Measurements from ENCODE around the gene ADARB2. TPM values are rescaled to one million over a fixed set of nuclear protein-coding genes. Genes with fewer than 3 reads are reported as not detected.

Gene ADARB2
- total RNA-seq, 4 donors from 2014 or later: 2.0 to 9.9 (median 5.1) TPM

DNA sequence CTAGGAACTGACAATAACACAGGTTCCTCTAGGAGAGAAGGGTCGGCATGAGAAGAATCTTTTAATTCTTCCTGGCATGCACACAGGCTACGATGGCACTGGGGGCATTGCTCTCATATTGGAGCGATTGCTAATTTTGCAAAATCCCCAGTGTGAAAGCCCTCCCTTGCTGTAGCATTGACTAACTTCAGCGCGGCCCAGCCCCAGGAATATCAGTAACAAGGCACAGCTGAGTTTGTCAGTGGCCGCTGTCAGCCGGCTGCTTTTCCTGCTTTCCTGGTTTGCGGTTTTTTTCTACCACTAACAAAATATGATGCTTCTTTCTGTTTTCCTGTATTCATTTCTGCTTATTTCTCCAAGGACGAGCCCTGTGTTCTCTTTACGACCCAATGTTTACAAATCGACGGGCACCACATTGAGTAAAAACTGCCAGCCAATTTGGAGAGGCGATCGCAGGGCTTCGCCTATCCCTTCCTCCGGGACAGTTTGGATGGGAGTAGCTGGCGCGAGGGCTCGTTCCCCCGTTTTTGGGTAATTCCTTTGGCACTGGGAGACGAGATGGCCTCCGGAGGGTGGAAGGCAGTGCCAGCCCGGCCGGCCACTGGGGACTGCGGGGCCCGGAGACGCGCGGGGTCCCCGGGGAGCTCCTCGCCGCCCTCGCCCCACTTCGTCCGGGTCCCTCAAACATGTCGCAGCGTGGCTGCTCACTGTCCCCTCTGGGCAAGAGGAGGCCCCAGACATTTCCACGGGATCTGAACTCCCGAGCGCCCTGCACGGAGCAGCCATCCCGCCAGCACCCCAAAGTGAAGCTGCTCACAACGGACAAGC, 967 bp downstream of the ADARB2 start:
- no peak overlapping the region for H3K27ac ChIP-seq
- H3K36me3 ChIP-seq: no peaks in the 10 kb centered on the region
- peaks cover 0 to 8% of the 10 kb centered on the region in 2 donors for H3K27me3 ChIP-seq
- peaks cover 0 to 15% (median 6%) of the 10 kb centered on the region in 4 donors for H3K4me1 ChIP-seq
- TF ChIP-seq, protein P1, sequence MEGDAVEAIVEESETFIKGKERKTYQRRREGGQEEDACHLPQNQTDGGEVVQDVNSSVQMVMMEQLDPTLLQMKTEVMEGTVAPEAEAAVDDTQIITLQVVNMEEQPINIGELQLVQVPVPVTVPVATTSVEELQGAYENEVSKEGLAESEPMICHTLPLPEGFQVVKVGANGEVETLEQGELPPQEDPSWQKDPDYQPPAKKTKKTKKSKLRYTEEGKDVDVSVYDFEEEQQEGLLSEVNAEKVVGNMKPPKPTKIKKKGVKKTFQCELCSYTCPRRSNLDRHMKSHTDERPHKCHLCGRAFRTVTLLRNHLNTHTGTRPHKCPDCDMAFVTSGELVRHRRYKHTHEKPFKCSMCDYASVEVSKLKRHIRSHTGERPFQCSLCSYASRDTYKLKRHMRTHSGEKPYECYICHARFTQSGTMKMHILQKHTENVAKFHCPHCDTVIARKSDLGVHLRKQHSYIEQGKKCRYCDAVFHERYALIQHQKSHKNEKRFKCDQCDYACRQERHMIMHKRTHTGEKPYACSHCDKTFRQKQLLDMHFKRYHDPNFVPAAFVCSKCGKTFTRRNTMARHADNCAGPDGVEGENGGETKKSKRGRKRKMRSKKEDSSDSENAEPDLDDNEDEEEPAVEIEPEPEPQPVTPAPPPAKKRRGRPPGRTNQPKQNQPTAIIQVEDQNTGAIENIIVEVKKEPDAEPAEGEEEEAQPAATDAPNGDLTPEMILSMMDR (IDR thresholded peaks at IDR 0.05): no peak
- no peak for TF ChIP-seq POLR2A (IDR thresholded peaks at IDR 0.05)
- H3K9me3 ChIP-seq: no peaks in the 10 kb centered on the region
- DNase-seq: no peak
- peak overlapping the region in 2 of 4 donors; percentile 16 to 35 for H3K4me3 ChIP-seq

DNA sequence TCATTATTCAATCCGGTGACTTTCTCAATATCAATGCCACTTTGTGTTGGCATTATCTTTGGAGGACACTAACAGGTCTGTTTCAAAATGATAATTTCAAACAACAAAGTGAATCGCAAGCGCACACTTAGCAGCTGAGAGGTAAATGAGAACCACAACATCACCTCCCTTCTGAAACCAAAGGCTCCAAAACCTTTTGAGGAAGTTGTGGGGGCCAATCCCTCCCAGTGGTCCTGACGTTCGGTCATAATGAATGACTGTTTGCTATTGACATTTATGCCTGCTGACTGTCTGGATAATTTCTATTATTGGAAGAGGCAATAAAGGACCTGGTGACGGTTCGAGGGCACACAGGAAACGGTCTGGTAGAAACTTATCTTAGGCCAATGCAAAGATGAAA, 1.8 kb downstream of the ADARB2 start:
- Histone ChIP-seq H3K4me3 (no peak overlapping the region), H3K27ac (no peak overlapping the region), H3K4me1 (peaks cover 0 to 15% (median 6%) of the 10 kb centered on the region in 4 donors), H3K36me3 (no peaks in the 10 kb centered on the region), H3K9me3 (no peaks in the 10 kb centered on the region), H3K27me3 (peaks cover 0 to 8% of the 10 kb centered on the region in 2 donors)
- TF ChIP-seq POLR2A (IDR thresholded peaks at IDR 0.05): no peak
- TF ChIP-seq, protein P1 (IDR thresholded peaks at IDR 0.05): no peak
- no peak for DNase-seq

DNA sequence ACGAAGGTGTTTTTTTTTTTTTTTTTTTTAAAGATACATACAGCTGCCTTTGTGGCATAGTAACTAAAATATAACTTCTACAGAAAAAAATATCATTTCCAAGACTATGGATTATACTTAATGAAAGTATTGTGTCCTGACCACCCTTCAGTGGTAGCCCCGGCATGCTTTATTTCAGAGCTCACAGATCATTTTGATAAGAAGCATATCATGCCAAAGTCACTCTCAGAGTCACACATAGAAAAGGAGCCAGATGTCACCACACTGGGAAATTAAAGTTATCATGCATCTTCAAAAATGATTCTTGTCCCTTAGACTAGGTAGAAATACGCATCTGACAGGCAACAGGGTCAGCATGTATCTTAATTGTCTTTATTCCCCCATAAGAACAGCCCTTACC, 3.0 kb downstream of the ADARB2 start:
- TF ChIP-seq, protein P1 (IDR thresholded peaks at IDR 0.05): no peak
- no peak for TF ChIP-seq POLR2A (IDR thresholded peaks at IDR 0.05)
- Histone ChIP-seq H3K27ac (no peak overlapping the region), H3K4me1 (peaks cover 0 to 15% (median 6%) of the 10 kb centered on the region in 4 donors), H3K4me3 (no peak overlapping the region), H3K36me3 (no peaks in the 10 kb centered on the region), H3K27me3 (peaks cover 0 to 8% of the 10 kb centered on the region in 2 donors), H3K9me3 (no peaks in the 10 kb centered on the region)
- no peak for DNase-seq

DNA sequence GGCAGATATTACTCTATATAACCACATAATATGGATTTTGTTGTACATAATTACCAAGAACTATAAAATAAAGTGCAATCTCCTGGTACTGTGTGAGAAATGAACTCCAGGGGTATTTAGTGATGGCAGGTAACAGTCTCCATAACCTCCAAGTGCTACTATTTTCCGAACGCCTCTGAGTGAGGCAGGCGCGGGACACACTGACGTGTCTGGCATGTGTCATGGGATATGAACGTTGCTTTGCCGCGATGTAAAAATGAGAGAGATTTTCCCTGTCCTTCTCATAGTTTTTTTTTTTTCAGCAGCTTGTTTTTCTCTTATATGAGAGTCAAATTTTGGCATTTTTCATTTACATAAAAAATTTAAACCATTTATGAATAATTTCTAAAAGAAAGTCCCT, 3.6 kb downstream of the ADARB2 start:
- DNase-seq: no peak

DNA sequence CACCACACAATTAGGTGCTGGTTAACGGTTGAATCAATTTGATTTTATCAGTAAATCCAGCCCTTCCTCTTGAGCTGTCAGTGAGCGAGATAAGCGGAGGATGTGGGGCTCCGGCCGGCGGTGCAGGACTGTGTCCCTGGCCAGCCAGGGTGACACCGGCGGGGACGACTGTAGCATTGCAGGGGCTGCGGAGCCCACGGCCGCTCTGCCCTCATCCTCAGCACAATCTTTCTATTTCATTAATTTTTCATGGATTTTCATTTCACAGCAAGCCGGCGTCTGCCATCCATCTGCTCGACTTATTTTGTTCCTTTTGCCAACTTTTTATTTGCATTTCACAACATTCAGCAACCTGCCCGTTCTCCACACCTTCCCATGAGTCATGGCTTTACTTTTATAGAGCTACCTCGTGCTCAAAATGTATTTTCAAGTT, 4.7 kb downstream of the ADARB2 start:
- TF ChIP-seq, protein P1 (IDR thresholded peaks at IDR 0.05): no peak
- TF ChIP-seq POLR2A (IDR thresholded peaks at IDR 0.05): no peak
- H3K27me3 ChIP-seq: peaks cover 0 to 8% of the 10 kb centered on the region in 2 donors

More for the DNA sequence above, 3.6 kb downstream of the ADARB2 start:
- TF ChIP-seq, protein P1 (IDR thresholded peaks at IDR 0.05): no peak
- no peak for TF ChIP-seq POLR2A (IDR thresholded peaks at IDR 0.05)
- Histone ChIP-seq H3K9me3 (no peaks in the 10 kb centered on the region), H3K36me3 (no peaks in the 10 kb centered on the region), H3K4me1 (peaks cover 0 to 15% (median 6%) of the 10 kb centered on the region in 4 donors), H3K27me3 (peaks cover 0 to 8% of the 10 kb centered on the region in 2 donors), H3K4me3 (no peak overlapping the region), H3K27ac (no peak overlapping the region)

More for the DNA sequence above, 4.7 kb downstream of the ADARB2 start:
- H3K36me3 ChIP-seq: no peaks in the 10 kb centered on the region
- no peak overlapping the region for H3K4me3 ChIP-seq
- no peak for DNase-seq
- no peak overlapping the region for H3K27ac ChIP-seq
- H3K4me1 ChIP-seq: peaks cover 0 to 13% (median 5%) of the 10 kb centered on the region in 4 donors
- H3K9me3 ChIP-seq: no peaks in the 10 kb centered on the region

Data from Peyer's patch (tissue), 4 donors.